Cardiac fibroblast (primary cell): ENCODE measurements around the gene P2RY1.

ENCODE experiments used
- DNase-seq, 2 donors: peaks; one replicate each; pipeline versions ENCODE4 v3.0.0 to v3.0.0-alpha.2; 2010; ENCODE audit warnings: low read depth in 2 of 2
- H3K4me3 ChIP-seq, 2 donors: replicated peaks in 1 of 2; 1 replicate in 1 of 2; 2 replicates in 1 of 2; pipeline ENCODE4 v1.5.1; 2011; ENCODE audit warnings: low read depth in 2 of 2, low read length in 2 of 2, mild to moderate bottlenecking in 2 of 2, moderate library complexity in 1 of 2
- TF ChIP-seq, protein P1 (sequence below): IDR thresholded peaks from one replicate; pipeline ENCODE4 v1.5.1; 2011; ENCODE audit warnings: low read depth, mild to moderate bottlenecking, low read length, inconsistent platforms

Gene P2RY1

GRCh38 chr3:152849996-152850578, 15.2 kb downstream of the P2RY1 start:
- DNase-seq = no peak
- TF ChIP-seq, protein P1, sequence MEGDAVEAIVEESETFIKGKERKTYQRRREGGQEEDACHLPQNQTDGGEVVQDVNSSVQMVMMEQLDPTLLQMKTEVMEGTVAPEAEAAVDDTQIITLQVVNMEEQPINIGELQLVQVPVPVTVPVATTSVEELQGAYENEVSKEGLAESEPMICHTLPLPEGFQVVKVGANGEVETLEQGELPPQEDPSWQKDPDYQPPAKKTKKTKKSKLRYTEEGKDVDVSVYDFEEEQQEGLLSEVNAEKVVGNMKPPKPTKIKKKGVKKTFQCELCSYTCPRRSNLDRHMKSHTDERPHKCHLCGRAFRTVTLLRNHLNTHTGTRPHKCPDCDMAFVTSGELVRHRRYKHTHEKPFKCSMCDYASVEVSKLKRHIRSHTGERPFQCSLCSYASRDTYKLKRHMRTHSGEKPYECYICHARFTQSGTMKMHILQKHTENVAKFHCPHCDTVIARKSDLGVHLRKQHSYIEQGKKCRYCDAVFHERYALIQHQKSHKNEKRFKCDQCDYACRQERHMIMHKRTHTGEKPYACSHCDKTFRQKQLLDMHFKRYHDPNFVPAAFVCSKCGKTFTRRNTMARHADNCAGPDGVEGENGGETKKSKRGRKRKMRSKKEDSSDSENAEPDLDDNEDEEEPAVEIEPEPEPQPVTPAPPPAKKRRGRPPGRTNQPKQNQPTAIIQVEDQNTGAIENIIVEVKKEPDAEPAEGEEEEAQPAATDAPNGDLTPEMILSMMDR = no peak
- no peak overlapping the region for H3K4me3 ChIP-seq

GRCh38 chr3:152853196-152853595, 18.3 kb downstream of the P2RY1 start:
- no peak overlapping the region for H3K4me3 ChIP-seq
- peak; percentile 17 to 76 for DNase-seq
- TF ChIP-seq, protein P1 = no peak

- no peak overlapping the region for H3K4me3 ChIP-seq
- TF ChIP-seq, protein P1 = no peak
- peak in 1 of 2 donors; percentile 28 for DNase-seq
Observed at GRCh38 chr3:152857082-152857481, 22.2 kb downstream of the P2RY1 start.

- DNase-seq = no peak
- TF ChIP-seq, protein P1 = no peak
- H3K4me3 ChIP-seq = no peak overlapping the region
Observed at GRCh38 chr3:152858170-152858800, 23.4 kb downstream of the P2RY1 start.

- TF ChIP-seq, protein P1 = no peak
- peak in 1 of 2 donors; percentile 8 for DNase-seq
- H3K4me3 ChIP-seq = no peak overlapping the region
Observed at GRCh38 chr3:152860736-152861135, 25.8 kb downstream of the P2RY1 start.

DNA sequence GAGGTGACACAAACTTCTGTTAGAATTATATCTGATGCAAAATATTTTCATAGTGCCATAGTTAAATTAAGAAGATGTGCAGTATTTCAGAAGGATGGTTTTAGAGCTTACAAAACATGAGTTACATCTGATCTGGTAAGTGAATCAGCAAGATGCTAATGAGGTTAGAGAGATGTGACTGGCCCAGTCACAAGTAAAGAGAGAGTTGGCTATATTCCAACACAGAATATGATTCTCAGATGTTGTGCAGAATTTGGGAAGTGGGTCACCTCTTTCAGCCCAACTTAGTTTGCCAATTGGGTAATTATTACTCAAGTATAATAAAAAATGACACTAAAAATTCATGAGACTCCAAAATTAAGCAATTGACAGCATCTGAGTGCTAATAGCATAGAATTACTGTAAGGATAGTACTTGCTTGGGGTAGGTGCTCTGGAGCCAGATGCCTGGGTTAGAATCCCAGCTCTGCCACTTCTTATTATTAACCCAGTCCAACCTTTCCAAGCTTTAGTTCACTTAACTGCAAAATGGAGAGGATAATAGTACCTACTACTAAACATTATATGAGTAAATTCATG, 30.8 kb downstream of the P2RY1 start:
- no peak overlapping the region for H3K4me3 ChIP-seq
- no peak for DNase-seq
- TF ChIP-seq, protein P1 = no peak
